Loucy (cell line): ENCODE measurements around the gene PHF21B.

ENCODE experiments used
- CTCF ChIP-seq: fragments of 200-600 bp; sonication (generic); conservative IDR thresholded peaks from 2 replicates; pipeline ENCODE4 v1.5.1; 2014; ENCODE audit warnings: mild to moderate bottlenecking, antibody characterized with exemption, low read length
- EZH2phosphoT487 ChIP-seq: fragments of 200-600 bp; IDR thresholded peaks from 2 replicates; pipeline ENCODE4 v1.6.1; 2018; ENCODE audit warnings: antibody characterized with exemption, mild to moderate bottlenecking, moderate library complexity, borderline replicate concordance

- TF ChIP-seq EZH2phosphoT487 (no peak), CTCF (no peak)
These were observed 73.6 kb downstream of the PHF21B start for GRCh38 chr22:44936201-44936600.
